BE2C (cell line): ENCODE results near the gene ANKRD29.

Source experiments
- DNase-seq: peaks from one replicate; pipeline ENCODE4 v3.0.0-alpha.2; 2020
- H3K27me3 ChIP-seq: fragments of 250-450 bp; sonication (Bioruptor Pico); 2 replicates; pipeline ENCODE4 v1.5.1; 2020; ENCODE audit warnings: mild to moderate bottlenecking
- H3K36me3 ChIP-seq: fragments of 250-450 bp; sonication (Bioruptor Pico); 2 replicates; pipeline ENCODE4 v1.5.1; 2020; ENCODE audit warnings: mild to moderate bottlenecking
- H3K4me1 ChIP-seq: fragments of 250-450 bp; sonication (Bioruptor Pico); 2 replicates; pipeline ENCODE4 v1.5.1; 2020
- H3K4me3 ChIP-seq: 2 replicates; pipeline ENCODE4 v1.5.1; 2011; ENCODE audit warnings: low read depth, low read length
- H3K9me3 ChIP-seq: fragments of 250-450 bp; sonication (Bioruptor Pico); 2 replicates; pipeline ENCODE4 v1.5.1; 2020
- TF ChIP-seq, protein P1 (sequence below): IDR thresholded peaks from 2 replicates; pipeline ENCODE4 v1.5.1; 2012; ENCODE audit warnings: mild to moderate bottlenecking, low read depth, low read length

ANKRD29 gene

GRCh38 chr18:23669202-23669766, 6.6 kb upstream of the ANKRD29 start:
- TF ChIP-seq, protein P1, sequence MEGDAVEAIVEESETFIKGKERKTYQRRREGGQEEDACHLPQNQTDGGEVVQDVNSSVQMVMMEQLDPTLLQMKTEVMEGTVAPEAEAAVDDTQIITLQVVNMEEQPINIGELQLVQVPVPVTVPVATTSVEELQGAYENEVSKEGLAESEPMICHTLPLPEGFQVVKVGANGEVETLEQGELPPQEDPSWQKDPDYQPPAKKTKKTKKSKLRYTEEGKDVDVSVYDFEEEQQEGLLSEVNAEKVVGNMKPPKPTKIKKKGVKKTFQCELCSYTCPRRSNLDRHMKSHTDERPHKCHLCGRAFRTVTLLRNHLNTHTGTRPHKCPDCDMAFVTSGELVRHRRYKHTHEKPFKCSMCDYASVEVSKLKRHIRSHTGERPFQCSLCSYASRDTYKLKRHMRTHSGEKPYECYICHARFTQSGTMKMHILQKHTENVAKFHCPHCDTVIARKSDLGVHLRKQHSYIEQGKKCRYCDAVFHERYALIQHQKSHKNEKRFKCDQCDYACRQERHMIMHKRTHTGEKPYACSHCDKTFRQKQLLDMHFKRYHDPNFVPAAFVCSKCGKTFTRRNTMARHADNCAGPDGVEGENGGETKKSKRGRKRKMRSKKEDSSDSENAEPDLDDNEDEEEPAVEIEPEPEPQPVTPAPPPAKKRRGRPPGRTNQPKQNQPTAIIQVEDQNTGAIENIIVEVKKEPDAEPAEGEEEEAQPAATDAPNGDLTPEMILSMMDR = no peak
- DNase-seq = no peak
- no peaks in the 10 kb centered on the region for H3K9me3 ChIP-seq
- H3K4me1 ChIP-seq = no peaks in the 10 kb centered on the region
- H3K4me3 ChIP-seq = no peak overlapping the region
- no peaks in the 10 kb centered on the region for H3K36me3 ChIP-seq
- H3K27me3 ChIP-seq = no peaks in the 10 kb centered on the region

GRCh38 chr18:23668731-23669130, 6.0 kb upstream of the ANKRD29 start:
- TF ChIP-seq, protein P1 = no peak
- no peaks in the 10 kb centered on the region for H3K36me3 ChIP-seq
- no peaks in the 10 kb centered on the region for H3K4me1 ChIP-seq
- no peaks in the 10 kb centered on the region for H3K9me3 ChIP-seq
- DNase-seq = no peak
- no peaks in the 10 kb centered on the region for H3K27me3 ChIP-seq
- H3K4me3 ChIP-seq = no peak overlapping the region

- no peaks in the 10 kb centered on the region for H3K36me3 ChIP-seq
- TF ChIP-seq, protein P1 = no peak
- peaks cover 2% of the 10 kb centered on the region for H3K27me3 ChIP-seq
- H3K4me1 ChIP-seq = no peaks in the 10 kb centered on the region
- no peak overlapping the region for H3K4me3 ChIP-seq
- H3K9me3 ChIP-seq = no peaks in the 10 kb centered on the region
- DNase-seq = no peak
Observed at GRCh38 chr18:23667114-23667513, 4.4 kb upstream of the ANKRD29 start.

DNA sequence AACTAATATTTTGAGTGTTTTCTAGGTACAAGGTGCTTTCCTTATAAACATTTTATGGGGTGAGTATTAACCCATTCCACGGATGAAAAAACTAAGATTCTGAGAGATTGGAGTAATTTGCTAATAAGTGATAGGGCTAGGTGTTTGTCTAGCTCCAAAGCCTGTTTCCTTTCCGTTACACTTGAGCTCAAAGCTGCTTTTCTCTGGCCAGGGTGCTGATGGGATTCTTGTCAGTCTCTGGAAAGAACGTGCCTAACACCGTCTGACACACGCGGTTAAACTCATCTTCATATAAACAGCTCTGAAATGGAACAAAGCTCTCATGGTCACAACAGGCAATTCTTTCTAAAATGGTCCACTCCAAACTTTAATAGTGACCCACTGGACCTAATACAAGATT, 2.0 kb upstream of the ANKRD29 start:
- TF ChIP-seq, protein P1 = no peak
- Histone ChIP-seq H3K4me3 (no peak overlapping the region), H3K4me1 (no peaks in the 10 kb centered on the region), H3K36me3 (no peaks in the 10 kb centered on the region), H3K9me3 (no peaks in the 10 kb centered on the region), H3K27me3 (peaks cover 11% of the 10 kb centered on the region)
- DNase-seq = no peak

GRCh38 chr18:23661735-23662308, 889 bp downstream of the ANKRD29 start:
- DNase-seq = no peak
- TF ChIP-seq, protein P1 = no peak
- Histone ChIP-seq H3K4me1 (no peaks in the 10 kb centered on the region), H3K36me3 (no peaks in the 10 kb centered on the region), H3K9me3 (no peaks in the 10 kb centered on the region), H3K27me3 (peaks cover 11% of the 10 kb centered on the region), H3K4me3 (peak overlapping the region; percentile 57)

GRCh38 chr18:23658285-23658684, 4.4 kb downstream of the ANKRD29 start:
- TF ChIP-seq, protein P1 = no peak
- DNase-seq = no peak

More at GRCh38 chr18:23658285-23658684, 4.4 kb downstream of the ANKRD29 start:
- H3K36me3 ChIP-seq = no peaks in the 10 kb centered on the region
- H3K9me3 ChIP-seq = no peaks in the 10 kb centered on the region
- peaks cover 11% of the 10 kb centered on the region for H3K27me3 ChIP-seq
- H3K4me3 ChIP-seq = no peak overlapping the region
- H3K4me1 ChIP-seq = no peaks in the 10 kb centered on the region
